GM20000 (cell line): ENCODE data around the gene CMC2.

Source experiments
- DNase-seq: peaks from one replicate; pipeline ENCODE4 v3.0.0; 2012; ENCODE audit warnings: low spot score
- CTCF ChIP-seq: IDR thresholded peaks from 2 replicates; pipeline ENCODE4 v1.5.1; 2012; ENCODE audit warnings: mild to moderate bottlenecking, control low read depth; ENCODE audit errors: extremely low read depth, missing control alignments

The CMC2 gene

DNA sequence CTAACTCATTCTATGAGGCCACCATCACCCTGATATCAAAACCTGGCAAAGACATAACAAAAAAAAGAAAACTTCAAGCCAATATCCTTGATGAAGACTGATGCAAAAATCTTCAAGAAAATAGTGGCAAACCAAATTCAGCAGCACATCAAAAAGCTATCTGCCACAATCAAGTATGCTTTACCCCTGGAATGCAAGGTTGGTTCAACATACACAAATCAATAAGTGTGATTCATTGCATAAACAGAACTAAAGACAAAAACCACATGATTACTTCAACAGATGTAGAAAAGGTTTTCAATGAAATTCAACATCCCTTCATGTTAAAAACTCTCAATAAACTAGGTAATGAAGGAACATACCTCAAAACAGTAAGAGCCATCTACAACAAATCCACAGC lies 48.4 kb downstream of the CMC2 start:
- TF ChIP-seq CTCF: no peak
- no peak for DNase-seq

DNA sequence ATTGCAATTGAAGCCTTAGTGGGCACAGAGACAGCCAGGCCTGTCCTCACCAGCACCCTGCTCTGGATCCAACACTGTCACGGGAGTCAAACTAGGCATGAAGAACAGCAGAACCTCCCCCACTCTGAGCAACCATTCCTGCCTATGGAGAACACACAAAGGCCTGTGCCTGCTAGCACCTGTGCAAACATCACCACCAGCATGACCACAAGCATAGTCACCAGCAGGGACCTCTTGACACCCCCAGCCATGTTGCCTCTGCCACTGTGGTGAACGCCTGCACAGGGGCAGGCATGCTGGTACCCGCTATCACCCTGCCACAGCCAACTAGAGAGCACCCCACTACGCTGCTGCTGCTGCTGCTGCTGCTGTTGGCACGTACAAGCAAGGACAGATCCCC lies 51.7 kb downstream of the CMC2 start:
- TF ChIP-seq CTCF: no peak
- DNase-seq: no peak

DNA sequence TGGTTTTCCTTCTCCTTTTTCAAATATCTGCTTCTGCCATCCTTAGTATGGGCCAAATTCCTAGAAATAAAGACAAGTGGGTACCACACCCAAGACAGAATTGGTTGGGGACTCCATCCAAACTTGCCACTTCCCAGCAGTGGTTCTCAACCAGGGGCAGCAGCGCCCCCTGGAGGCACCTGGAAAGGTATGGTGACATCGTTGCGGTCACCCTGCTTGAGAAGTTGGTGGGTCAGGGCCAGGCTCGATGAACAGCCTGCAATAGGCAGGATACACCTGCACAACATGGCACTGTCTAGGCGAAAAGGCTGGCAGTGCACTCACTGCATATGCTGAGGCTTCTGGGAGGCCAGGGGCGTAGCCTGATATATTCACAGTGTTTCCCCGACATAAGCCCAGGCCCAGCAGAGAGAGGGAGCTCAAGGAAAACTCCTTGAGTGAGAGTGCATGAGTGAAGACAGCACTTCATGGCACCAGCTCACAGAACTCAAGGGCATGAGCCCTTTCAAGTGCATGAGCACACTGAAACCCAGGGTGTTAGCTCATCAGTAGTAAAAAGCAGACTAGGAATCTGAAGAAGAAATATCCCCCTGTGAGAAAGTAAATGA lies 57.7 kb downstream of the CMC2 start:
- peak; percentile 41 for TF ChIP-seq CTCF
- DNase-seq: peak; percentile 57

DNA sequence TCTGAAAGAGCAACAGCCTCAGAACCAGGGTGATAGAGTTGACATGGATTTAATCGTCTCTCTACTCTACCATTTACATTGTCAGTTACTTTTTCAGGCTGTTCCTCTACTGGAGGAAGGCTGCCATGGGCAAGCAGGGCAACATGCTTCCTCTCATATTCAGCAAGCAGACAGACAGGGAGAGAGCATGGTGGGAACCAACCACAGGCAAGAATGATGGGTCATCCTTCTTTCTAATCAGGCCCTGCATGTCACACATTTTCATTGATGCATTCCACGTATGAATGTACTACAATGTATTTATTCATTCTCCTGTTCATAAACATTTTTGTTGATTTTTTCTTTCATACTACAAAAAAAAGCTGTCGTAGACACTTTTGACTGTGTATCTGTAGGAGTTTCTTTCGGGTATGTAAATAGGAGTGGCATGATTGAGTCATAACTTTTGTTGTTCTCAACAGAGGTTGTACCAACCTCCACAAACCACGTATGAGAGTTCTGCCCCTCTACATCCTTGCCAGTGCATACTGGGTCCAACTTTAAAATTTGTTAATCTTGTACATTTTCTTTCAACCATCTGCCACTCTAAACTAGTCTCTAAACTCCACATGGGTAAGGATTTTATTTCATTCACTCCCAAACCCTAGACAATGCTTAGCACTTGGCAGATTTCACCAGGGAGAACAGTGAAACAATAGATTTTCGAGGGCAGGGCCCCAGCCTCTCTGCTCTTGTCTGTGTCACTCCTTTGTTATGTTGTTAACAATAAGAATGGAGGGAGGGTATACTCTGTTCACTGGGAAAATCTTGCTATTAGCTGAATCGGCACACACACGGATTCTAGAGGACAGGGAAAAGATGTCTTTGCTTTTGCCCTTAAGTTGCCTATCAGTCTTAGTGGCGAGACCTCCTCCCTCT lies 58.7 kb downstream of the CMC2 start:
- TF ChIP-seq CTCF: no peak
- no peak for DNase-seq

DNA sequence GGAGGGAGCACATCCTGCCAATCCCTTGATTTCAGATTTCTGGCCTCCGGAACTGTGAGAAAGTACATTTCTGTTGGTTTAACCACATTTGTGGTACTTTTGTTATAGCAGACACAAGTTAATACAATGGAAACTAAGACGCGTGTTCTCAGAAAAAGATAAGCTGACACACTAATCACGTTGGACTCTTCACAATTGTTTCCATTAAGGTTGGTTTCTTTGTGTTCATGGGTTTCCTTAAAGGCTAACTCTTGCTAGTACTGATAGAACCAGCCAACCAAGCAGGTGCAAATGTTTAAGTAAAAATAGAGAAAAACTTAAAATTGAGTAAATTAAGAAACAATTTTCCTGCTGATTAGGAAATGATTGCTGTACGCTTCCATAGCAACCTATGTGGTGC lies 59.4 kb downstream of the CMC2 start:
- TF ChIP-seq CTCF: no peak
- DNase-seq: no peak

- TF ChIP-seq CTCF: no peak
- no peak for DNase-seq
Measured at GRCh38 chr16:80946481-80946880, 60.2 kb downstream of the CMC2 start.

DNA sequence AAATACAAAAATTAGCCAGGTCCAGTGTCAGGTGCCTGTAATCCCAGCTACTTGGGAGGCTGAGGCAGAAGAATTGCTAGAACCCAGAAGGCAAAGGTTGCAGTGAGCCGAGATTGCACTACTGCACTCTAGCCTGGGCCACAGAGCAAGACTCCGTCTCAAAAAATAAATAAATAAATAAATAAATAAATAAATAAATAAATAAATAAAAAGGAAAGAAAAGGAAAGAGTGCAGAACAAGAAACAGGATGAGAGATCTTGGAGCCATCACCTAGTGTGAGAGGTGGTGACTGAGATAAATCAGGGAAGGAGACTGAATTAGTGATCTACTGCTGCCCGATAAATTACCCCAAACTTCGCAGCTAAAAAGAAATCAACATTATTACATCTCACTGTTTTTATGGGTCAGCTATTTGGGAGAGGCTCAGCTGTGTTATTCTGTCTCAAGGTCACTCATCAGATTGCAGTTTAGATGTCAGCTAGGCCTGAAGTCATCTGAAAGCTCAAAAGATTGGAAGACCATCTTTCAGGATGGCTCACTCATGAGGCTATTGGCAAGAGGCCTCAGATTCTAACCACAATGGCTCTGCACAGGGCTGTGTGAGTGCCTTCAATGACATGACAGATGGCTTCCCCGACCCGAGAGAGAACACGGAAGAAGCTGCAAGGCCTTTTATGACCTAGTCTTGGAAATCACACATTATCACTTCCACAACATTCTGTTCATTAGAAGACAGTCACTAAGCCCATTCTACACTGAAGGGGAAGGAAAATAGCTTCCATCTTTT lies 66.4 kb downstream of the CMC2 start:
- no peak for TF ChIP-seq CTCF
- no peak for DNase-seq
